ENCODE results near the gene PDHB. TPM values are rescaled to one million over a fixed set of nuclear protein-coding genes. Genes with fewer than 3 reads are reported as not detected.

The PDHB gene
- total and polyA plus RNA-seq, 10 of the 15 experiments (the other 5 are each of a cell fraction or from before 2014, with no cell fraction given), result 62.9 to 224 (median 93.2) TPM

- no peak for FAIRE-seq
- ChIA-PET POLR2A (no interaction called here), CTCF (interaction anchor here (0.6 kb wide), 2 partner anchors 51 to 125 kb away, joined by 3 to 4 read pairs; no protein-coding TSS in a partner anchor), SMC1A (ENCODE audit: uncharacterized antibody, unreplicated experiment) (interaction anchor here (1.2 to 1.3 kb wide), 2 partner anchors 24 kb away, joined by 3 read pairs; no protein-coding TSS in a partner anchor), RAD21 (ENCODE audit: unreplicated experiment) (no interaction called here)
- Histone ChIP-seq H3K36me3 (ENCODE audit: control insufficient read depth in 2 of 2, insufficient read depth in 2 of 2, low read length in 1 of 2) (no peaks in the 10 kb centered on the region), H3K27ac (ENCODE audit: control insufficient read depth, insufficient read depth) (no peak overlapping the region), H3K9ac (ENCODE audit: control insufficient read depth, insufficient read depth, low read length) (no peak overlapping the region), H3K4me3 (no peak overlapping the region), H3K4me1 (ENCODE audit: control insufficient read depth, insufficient read depth, low read length) (0 out of 2 replicates have a peak, but pooled peaks cover 2% of the 10 kb centered on the region), H3K27me3 (replicated peaks in 1 of 2; ENCODE audit: control insufficient read depth in 2 of 2, insufficient read depth in 2 of 2, low read length in 1 of 2) (no peaks in the 10 kb centered on the region), H3K4me2 (ENCODE audit: control insufficient read depth, insufficient read depth) (no peak overlapping the region), H2AFZ (ENCODE audit: control insufficient read depth, low read depth, low read length) (no peak overlapping the region), H4K20me1 (ENCODE audit: control insufficient read depth, insufficient read depth) (no peaks in the 10 kb centered on the region), H3K79me2 (ENCODE audit: control insufficient read depth, insufficient read depth, low read length) (no peaks in the 10 kb centered on the region), H3K9me3 (replicated peaks; ENCODE audit: control insufficient read depth, insufficient read depth, low read length) (no peaks in the 10 kb centered on the region)
- 60% methylated on average over 4 of the region's 4 CpGs for WGBS (ENCODE audit: insufficient coverage, insufficient replicate concordance, low lambda C conversion rate, missing lambda C conversion rate)
- BruUV-seq (replicated peaks), result no TSS peak
- in situ Hi-C loops (cut with MboI) (no loop called here), intact Hi-C loops (cut with micrococcal nuclease; ENCODE audit: unreplicated experiment) (no loop called here)
- ATAC-seq, result no peak
- DNase-seq (ENCODE audit: low read depth, low spot score), result no peak
- TF ChIP-seq ZZZ3 (IDR thresholded peaks at IDR 0.05; ENCODE audit: control insufficient read depth, insufficient read length, low read depth), result no peak
- no peak for TF ChIP-seq CREM (IDR thresholded peaks at IDR 0.05; ENCODE audit: low read depth)
- TF ChIP-seq BACH1 (IDR thresholded peaks at IDR 0.05; ENCODE audit: borderline replicate concordance), result no peak
- no peak for TF ChIP-seq SMAD5 (IDR thresholded peaks at IDR 0.05; ENCODE audit: low read depth)
- TF ChIP-seq SRF (IDR thresholded peaks at IDR 0.05; ENCODE audit: low read depth in 2 of 2, low read length in 2 of 2), result no peak
- no peak for TF ChIP-seq ATF2 (IDR thresholded peaks at IDR 0.05; ENCODE audit: low read length)
- TF ChIP-seq NFIC (IDR thresholded peaks at IDR 0.05; ENCODE audit: low read depth, low read length), result no peak
- TF ChIP-seq RFX5 (IDR thresholded peaks at IDR 0.05; ENCODE audit: low read depth, low read length), result no peak
- no peak for TF ChIP-seq FOXK2 (IDR thresholded peaks at IDR 0.05)
- TF ChIP-seq, protein P1, sequence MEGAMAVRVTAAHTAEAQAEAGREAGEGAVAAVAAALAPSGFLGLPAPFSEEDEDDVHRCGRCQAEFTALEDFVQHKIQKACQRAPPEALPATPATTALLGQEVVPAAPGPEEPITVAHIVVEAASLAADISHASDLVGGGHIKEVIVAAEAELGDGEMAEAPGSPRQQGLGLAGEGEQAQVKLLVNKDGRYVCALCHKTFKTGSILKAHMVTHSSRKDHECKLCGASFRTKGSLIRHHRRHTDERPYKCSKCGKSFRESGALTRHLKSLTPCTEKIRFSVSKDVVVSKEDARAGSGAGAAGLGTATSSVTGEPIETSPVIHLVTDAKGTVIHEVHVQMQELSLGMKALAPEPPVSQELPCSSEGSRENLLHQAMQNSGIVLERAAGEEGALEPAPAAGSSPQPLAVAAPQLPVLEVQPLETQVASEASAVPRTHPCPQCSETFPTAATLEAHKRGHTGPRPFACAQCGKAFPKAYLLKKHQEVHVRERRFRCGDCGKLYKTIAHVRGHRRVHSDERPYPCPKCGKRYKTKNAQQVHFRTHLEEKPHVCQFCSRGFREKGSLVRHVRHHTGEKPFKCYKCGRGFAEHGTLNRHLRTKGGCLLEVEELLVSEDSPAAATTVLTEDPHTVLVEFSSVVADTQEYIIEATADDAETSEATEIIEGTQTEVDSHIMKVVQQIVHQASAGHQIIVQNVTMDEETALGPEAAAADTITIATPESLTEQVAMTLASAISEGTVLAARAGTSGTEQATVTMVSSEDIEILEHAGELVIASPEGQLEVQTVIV (IDR thresholded peaks at IDR 0.05; ENCODE audit: borderline replicate concordance, partially characterized antibody), result no peak
- no peak for TF ChIP-seq RAD51 (IDR thresholded peaks at IDR 0.05)
These were observed 33.4 kb upstream of the PDHB start for GRCh38 chr3:58466899-58467563.

Measured in GM12878 (cell line).